ENCODE data around the gene IPO13.

GRCh38 chr1:44016041-44016889 lies 69.5 kb downstream of the IPO13 start:
- TF ChIP-seq CTCF (IDR thresholded peaks at IDR 0.05; ENCODE audit: borderline replicate concordance, extremely low read depth, low read length, poor library complexity, severe bottlenecking) (no peak), EZH2 (IDR thresholded peaks at IDR 0.05; ENCODE audit: borderline replicate concordance, low read depth, low read length, severe bottlenecking) (no peak)
